Retinal pigment epithelial cell (primary cell): Measurements from ENCODE around the gene LRRC4C.
A peak's percentile ranks its signal among the peaks of the same experiment; 100 is the strongest.

Source experiments
- DNase-seq: peaks from one replicate; pipeline ENCODE4 v3.0.0-alpha.2; 2010; ENCODE audit warnings: low read depth
- H3K4me3 ChIP-seq: 2 replicates; pipeline ENCODE4 v1.5.1; 2011; ENCODE audit warnings: mild to moderate bottlenecking, low read length, control low read depth, moderate library complexity
- TF ChIP-seq, protein P1 (sequence below): conservative IDR thresholded peaks from 2 replicates; pipeline ENCODE4 v1.5.1; 2011; ENCODE audit warnings: low read depth, low read length, control low read depth, inconsistent platforms

LRRC4C gene

DNA sequence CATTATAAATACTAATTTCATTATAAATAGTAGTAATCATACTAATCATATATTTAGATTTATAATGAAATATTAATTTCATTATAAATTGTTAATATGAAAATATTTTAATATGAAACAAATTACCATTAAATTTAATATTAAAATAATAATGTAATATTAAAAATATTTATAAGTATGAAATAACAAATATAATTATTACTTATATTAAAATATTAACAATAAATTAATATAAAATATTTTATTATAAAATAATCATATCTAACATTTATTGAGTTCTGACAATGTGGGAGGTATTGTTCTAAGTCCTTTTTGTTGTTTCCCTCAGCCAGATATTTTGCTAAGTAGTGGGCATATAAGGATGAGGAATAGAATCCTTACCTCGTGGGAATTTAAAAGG is 1341.4 kb downstream of the LRRC4C start:
- H3K4me3 ChIP-seq = no peak overlapping the region
- TF ChIP-seq, protein P1, sequence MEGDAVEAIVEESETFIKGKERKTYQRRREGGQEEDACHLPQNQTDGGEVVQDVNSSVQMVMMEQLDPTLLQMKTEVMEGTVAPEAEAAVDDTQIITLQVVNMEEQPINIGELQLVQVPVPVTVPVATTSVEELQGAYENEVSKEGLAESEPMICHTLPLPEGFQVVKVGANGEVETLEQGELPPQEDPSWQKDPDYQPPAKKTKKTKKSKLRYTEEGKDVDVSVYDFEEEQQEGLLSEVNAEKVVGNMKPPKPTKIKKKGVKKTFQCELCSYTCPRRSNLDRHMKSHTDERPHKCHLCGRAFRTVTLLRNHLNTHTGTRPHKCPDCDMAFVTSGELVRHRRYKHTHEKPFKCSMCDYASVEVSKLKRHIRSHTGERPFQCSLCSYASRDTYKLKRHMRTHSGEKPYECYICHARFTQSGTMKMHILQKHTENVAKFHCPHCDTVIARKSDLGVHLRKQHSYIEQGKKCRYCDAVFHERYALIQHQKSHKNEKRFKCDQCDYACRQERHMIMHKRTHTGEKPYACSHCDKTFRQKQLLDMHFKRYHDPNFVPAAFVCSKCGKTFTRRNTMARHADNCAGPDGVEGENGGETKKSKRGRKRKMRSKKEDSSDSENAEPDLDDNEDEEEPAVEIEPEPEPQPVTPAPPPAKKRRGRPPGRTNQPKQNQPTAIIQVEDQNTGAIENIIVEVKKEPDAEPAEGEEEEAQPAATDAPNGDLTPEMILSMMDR = no peak
- no peak for DNase-seq

- H3K4me3 ChIP-seq = no peak overlapping the region
- TF ChIP-seq, protein P1 = no peak
- DNase-seq = no peak
Observed at GRCh38 chr11:40104941-40105550, 1354.4 kb downstream of the LRRC4C start.

GRCh38 chr11:40100781-40101180 is 1358.7 kb downstream of the LRRC4C start:
- TF ChIP-seq, protein P1 = no peak
- no peak overlapping the region for H3K4me3 ChIP-seq
- DNase-seq = peak; percentile 2

GRCh38 chr11:40100162-40100553 is 1359.3 kb downstream of the LRRC4C start:
- no peak overlapping the region for H3K4me3 ChIP-seq
- TF ChIP-seq, protein P1 = no peak
- DNase-seq = no peak

GRCh38 chr11:40099426-40100161 is 1359.9 kb downstream of the LRRC4C start:
- DNase-seq = no peak
- H3K4me3 ChIP-seq = no peak overlapping the region
- TF ChIP-seq, protein P1 = no peak

DNA sequence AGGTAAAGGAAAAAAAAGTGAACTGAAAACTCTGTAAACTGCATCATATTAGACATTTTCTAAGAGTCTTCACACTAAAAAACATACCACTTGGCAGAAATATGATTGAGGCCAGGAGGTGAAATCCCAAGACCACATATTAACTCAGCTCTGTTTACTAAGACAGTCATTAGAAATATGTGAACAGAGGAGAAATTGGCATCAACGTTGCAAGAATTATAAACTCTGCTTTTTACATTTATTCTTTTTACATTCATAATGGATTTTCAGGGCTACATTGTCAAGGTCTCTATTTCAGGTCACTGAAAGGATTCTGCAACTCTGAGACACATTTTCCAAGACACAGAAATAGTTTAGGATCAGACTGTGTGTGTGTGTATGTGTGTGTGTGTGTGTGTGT is 1364.0 kb downstream of the LRRC4C start:
- TF ChIP-seq, protein P1 = no peak
- H3K4me3 ChIP-seq = no peak overlapping the region
- DNase-seq = no peak

GRCh38 chr11:40094954-40095353 is 1364.5 kb downstream of the LRRC4C start:
- TF ChIP-seq, protein P1 = no peak
- no peak for DNase-seq
- no peak overlapping the region for H3K4me3 ChIP-seq
